A549 (cell line): Measurements from ENCODE around the gene SLC2A8. TPM values are rescaled to one million over a fixed set of nuclear protein-coding genes. Genes with fewer than 3 reads are reported as not detected.
A peak's percentile ranks its signal among the peaks of the same experiment; 100 is the strongest.

Experiments
- ATAC-seq, 2 experiments: fragments of 200-7000 bp in 1 of 2; fragments of >200 bp in 1 of 2; cut with Nextera tagmentation in 1 of 2; cut with Tn5 transposase in 1 of 2; 3 replicates each; pipeline versions ENCODE4 v1.8.0 to v1.9.1; 2018 to 2020; ENCODE audit warnings: mild to moderate bottlenecking in 1 of 2, moderate library complexity in 1 of 2
- CTCF ChIA-PET: fragments of 300-600 bp; sonication (Branson Sonifier 250); formaldehyde crosslinking; extraction: SDS; loops from one replicate; lab custom pipeline; 2021; ENCODE audit warnings: antibody characterized with exemption, inconsistent platforms; lab: Yijun Ruan, JAX
- POLR2A ChIA-PET: fragments of 350-600 bp; formaldehyde crosslinking; extraction: SDS; loops from one replicate; lab custom pipeline; 2021; ENCODE audit warnings: antibody characterized with exemption, inconsistent platforms; lab: Yijun Ruan, JAX
- DNase-seq, 2 experiments: peaks; one replicate each; pipeline versions ENCODE4 v3.0.0 to v3.0.0-alpha.2; 2011 to 2016; ENCODE audit warnings: low read depth in 1 of 2, low spot score in 1 of 2
- FAIRE-seq: peaks from 2 replicates; lab custom pipeline; 2011; peaks lifted over from hg19 to GRCh38; lab: Jason Lieb, UNC
- H3K27ac ChIP-seq, 2 experiments: fragments of >200 bp; sonication (Bioruptor Twin); formaldehyde crosslinking; 3 replicates each; pipeline ENCODE4 v1.5.1; 2016 to 2017
- H3K4me1 ChIP-seq: fragments of >200 bp; sonication (Bioruptor Twin); formaldehyde crosslinking; 3 replicates; pipeline ENCODE4 v1.6.1; 2016
- H3K4me2 ChIP-seq: fragments of >200 bp; sonication (Bioruptor Twin); formaldehyde crosslinking; 3 replicates; pipeline ENCODE4 v1.6.1; 2016
- H3K4me3 ChIP-seq: fragments of >200 bp; sonication (Bioruptor Twin); formaldehyde crosslinking; 3 replicates; pipeline ENCODE4 v1.5.1; 2016
- H3K9me3 ChIP-seq: fragments of >200 bp; sonication (Bioruptor Twin); formaldehyde crosslinking; 3 replicates; pipeline ENCODE4 v1.6.1; 2016
- BHLHE40 ChIP-seq: IDR thresholded peaks from 2 replicates; pipeline ENCODE4 v1.6.1; 2012; ENCODE audit warnings: low read depth, low read length, inconsistent platforms
- CBX8 ChIP-seq: fragments of 200-600 bp; sonication (generic); IDR thresholded peaks from 2 replicates; pipeline ENCODE4 v1.6.1; 2016
- CEBPB ChIP-seq, 2 experiments: fragments of >200 bp in 1 of 2; sonication (Bioruptor Twin) in 1 of 2; formaldehyde crosslinking in 1 of 2; IDR thresholded peaks; 2 replicates each; pipeline ENCODE4 v1.6.1; 2012 to 2016
- ELK1 ChIP-seq: fragments of 150-350 bp; IDR thresholded peaks from 2 replicates; pipeline ENCODE4 v1.6.1; 2014; ENCODE audit warnings: low read depth, mild to moderate bottlenecking, low read length
- FOSL2 ChIP-seq, 2 experiments: fragments of 450-650 bp in 1 of 2; fragments of >200 bp in 1 of 2; sonication (Bioruptor Twin) in 1 of 2; formaldehyde crosslinking; IDR thresholded peaks; 2 replicates each; pipeline versions ENCODE4 v1.5.0 to v1.6.1; 2016 to 2020; ENCODE audit warnings: mild to moderate bottlenecking in 1 of 2, moderate library complexity in 1 of 2
- GATA3 ChIP-seq: IDR thresholded peaks from 2 replicates; pipeline ENCODE4 v1.6.1; 2012; ENCODE audit warnings: borderline replicate concordance
- HDAC2 ChIP-seq: fragments of 200-600 bp; sonication (generic); IDR thresholded peaks from 2 replicates; pipeline ENCODE4 v1.6.1; 2016
- HOXA7 ChIP-seq: fragments of 250-450 bp; sonication (Bioruptor Pico); IDR thresholded peaks from 2 replicates; pipeline ENCODE4 v1.5.0; 2020; ENCODE audit warnings: mild to moderate bottlenecking, moderate library complexity
- HOXB13 ChIP-seq: fragments of 250-450 bp; sonication (Bioruptor Pico); IDR thresholded peaks from 2 replicates; pipeline ENCODE4 v1.5.0; 2020; ENCODE audit warnings: low read depth, mild to moderate bottlenecking, moderate library complexity
- HOXB5 ChIP-seq: fragments of 250-450 bp; sonication (Bioruptor Pico); IDR thresholded peaks from 2 replicates; pipeline ENCODE4 v1.5.0; 2020; ENCODE audit warnings: mild to moderate bottlenecking, moderate library complexity
- JUNB ChIP-seq: fragments of >200 bp; sonication (Bioruptor Twin); formaldehyde crosslinking; IDR thresholded peaks from 2 replicates; pipeline ENCODE4 v1.6.1; 2016
- MAFK ChIP-seq: fragments of 450-650 bp; IDR thresholded peaks from 2 replicates; pipeline ENCODE4 v1.6.1; 2014; ENCODE audit not compliant: partially characterized antibody
- MAX ChIP-seq: IDR thresholded peaks from 2 replicates; pipeline ENCODE4 v1.6.1; 2012
- PHF8 ChIP-seq: fragments of 200-600 bp; sonication (generic); IDR thresholded peaks from 2 replicates; pipeline ENCODE4 v1.6.1; 2016; ENCODE audit warnings: low read depth, mild to moderate bottlenecking, antibody characterized with exemption, moderate library complexity, borderline replicate concordance
- RCOR1 ChIP-seq: fragments of 150-350 bp; IDR thresholded peaks from 2 replicates; pipeline ENCODE4 v1.6.1; 2014; ENCODE audit warnings: antibody characterized with exemption, low read length, low read depth
- RNF2 ChIP-seq: fragments of 200-600 bp; sonication (generic); IDR thresholded peaks from 2 replicates; pipeline ENCODE4 v1.6.1; 2016; ENCODE audit warnings: low read depth, mild to moderate bottlenecking, antibody characterized with exemption, moderate library complexity, borderline replicate concordance
- SMC3 ChIP-seq: fragments of >200 bp; sonication (Bioruptor Twin); formaldehyde crosslinking; IDR thresholded peaks from 3 replicates; pipeline ENCODE4 v1.6.1; 2018; ENCODE audit warnings: inconsistent platforms
- SREBF2 ChIP-seq: fragments of 450-650 bp; IDR thresholded peaks from 2 replicates; pipeline ENCODE4 v1.6.1; 2014; ENCODE audit warnings: mild to moderate bottlenecking, moderate library complexity
- TFCP2L1 ChIP-seq: fragments of 250-450 bp; sonication (Bioruptor Pico); IDR thresholded peaks from 2 replicates; pipeline ENCODE4 v1.5.0; 2021; ENCODE audit warnings: mild to moderate bottlenecking
- ZFP36 ChIP-seq: fragments of 450-650 bp; IDR thresholded peaks from 2 replicates; pipeline ENCODE4 v1.6.1; 2014; ENCODE audit warnings: borderline replicate concordance; ENCODE audit not compliant: partially characterized antibody
- WGBS: methylation state at CpG from one replicate; pipeline ENCODE4 v1.1.6; 2017; ENCODE audit errors: missing lambda C conversion rate; 5-methylcytosine and 5-hydroxymethylcytosine counted together
- polyA plus RNA-seq, 4 experiments: library from polyadenylated mRNA; depleted of rRNA in 3 of 4; stranded (reverse); fragments of >200 nt; fragmentation: RNase III in 1 of 4; extraction: RNeasy Plus Mini Kit Qiagen cat#74134 plus additional on column Dnase treatment in 1 of 4; gene quantifications; 2 replicates in 3 of 4; 3 replicates in 1 of 4; pipeline ENCODE4 v1.2.3, GENCODE V29; 2011 to 2017
- TF ChIP-seq, protein P1 (sequence below): fragments of 250-450 bp; sonication (Bioruptor Pico); IDR thresholded peaks from 2 replicates; pipeline ENCODE4 v1.5.0; 2021; ENCODE audit warnings: mild to moderate bottlenecking, moderate library complexity, borderline replicate concordance
- TF ChIP-seq, protein P2 (sequence below): IDR thresholded peaks from 2 replicates; pipeline ENCODE4 v1.6.1; 2012; ENCODE audit warnings: low read depth, borderline replicate concordance
- TF ChIP-seq, protein P3 (sequence below): IDR thresholded peaks from 2 replicates; pipeline ENCODE4 v1.6.1; 2012
- TF ChIP-seq, protein P4 (sequence below): fragments of >200 bp; sonication (Bioruptor Twin); formaldehyde crosslinking; IDR thresholded peaks from 3 replicates; pipeline ENCODE4 v1.6.1; 2016

SLC2A8 gene
- polyA plus RNA-seq, 2 of the 4 experiments (the other 2 are of a cell fraction) = 7.3 to 16.0 TPM

GRCh38 chr9:127388037-127388855 is 8.7 kb upstream of the SLC2A8 start (continued):
- TF ChIP-seq HOXB5 (CRISPR knock-in tag) (no peak), ZFP36 (no peak), GATA3 (peak; percentile 81; the same call in 1 of the 2 replicates), ELK1 (no peak), HOXA7 (no peak), MAX (peak; percentile 70), RCOR1 (no peak), TFCP2L1 (CRISPR knock-in tag) (no peak), SMC3 (no peak)
- TF ChIP-seq, protein P1, sequence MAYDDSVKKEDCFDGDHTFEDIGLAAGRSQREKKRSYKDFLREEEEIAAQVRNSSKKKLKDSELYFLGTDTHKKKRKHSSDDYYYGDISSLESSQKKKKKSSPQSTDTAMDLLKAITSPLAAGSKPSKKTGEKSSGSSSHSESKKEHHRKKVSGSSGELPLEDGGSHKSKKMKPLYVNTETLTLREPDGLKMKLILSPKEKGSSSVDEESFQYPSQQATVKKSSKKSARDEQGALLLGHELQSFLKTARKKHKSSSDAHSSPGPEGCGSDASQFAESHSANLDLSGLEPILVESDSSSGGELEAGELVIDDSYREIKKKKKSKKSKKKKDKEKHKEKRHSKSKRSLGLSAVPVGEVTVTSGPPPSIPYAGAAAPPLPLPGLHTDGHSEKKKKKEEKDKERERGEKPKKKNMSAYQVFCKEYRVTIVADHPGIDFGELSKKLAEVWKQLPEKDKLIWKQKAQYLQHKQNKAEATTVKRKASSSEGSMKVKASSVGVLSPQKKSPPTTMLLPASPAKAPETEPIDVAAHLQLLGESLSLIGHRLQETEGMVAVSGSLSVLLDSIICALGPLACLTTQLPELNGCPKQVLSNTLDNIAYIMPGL (CRISPR knock-in tag) = no peak
- TF ChIP-seq, protein P2, sequence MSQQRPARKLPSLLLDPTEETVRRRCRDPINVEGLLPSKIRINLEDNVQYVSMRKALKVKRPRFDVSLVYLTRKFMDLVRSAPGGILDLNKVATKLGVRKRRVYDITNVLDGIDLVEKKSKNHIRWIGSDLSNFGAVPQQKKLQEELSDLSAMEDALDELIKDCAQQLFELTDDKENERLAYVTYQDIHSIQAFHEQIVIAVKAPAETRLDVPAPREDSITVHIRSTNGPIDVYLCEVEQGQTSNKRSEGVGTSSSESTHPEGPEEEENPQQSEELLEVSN = no peak

- WGBS = 52% methylated on average over 6 of the region's 6 CpGs
- Histone ChIP-seq H3K27ac (peak overlapping the region; percentile 88 to 94), H3K4me3 (no peak overlapping the region), H3K4me1 (peaks cover 35% of the 10 kb centered on the region), H3K9me3 (no peaks in the 10 kb centered on the region), H3K4me2 (peak overlapping the region; percentile 90)
- DNase-seq (no peak), FAIRE-seq (no peak), ATAC-seq (peak; percentile 23 to 36; a peak in 5 of 6 replicates)
- CTCF ChIA-PET = interaction anchor here (1.0 to 1.8 kb wide), 5 partner anchors 10 to 100 kb away, joined by 3 to 7 read pairs (median 5); no protein-coding TSS in a partner anchor
- TF ChIP-seq SREBF2 = no peak
- TF ChIP-seq HDAC2 = no peak
- no peak for TF ChIP-seq JUNB
- TF ChIP-seq PHF8 = no peak
- TF ChIP-seq RNF2 = no peak
- no peak for TF ChIP-seq FOSL2 (IDR thresholded peaks at IDR 0.05)
- TF ChIP-seq FOSL2 (CRISPR knock-in tag; IDR thresholded peaks at IDR 0.05) = no peak
- no peak for TF ChIP-seq SMC3
- TF ChIP-seq, protein P3, sequence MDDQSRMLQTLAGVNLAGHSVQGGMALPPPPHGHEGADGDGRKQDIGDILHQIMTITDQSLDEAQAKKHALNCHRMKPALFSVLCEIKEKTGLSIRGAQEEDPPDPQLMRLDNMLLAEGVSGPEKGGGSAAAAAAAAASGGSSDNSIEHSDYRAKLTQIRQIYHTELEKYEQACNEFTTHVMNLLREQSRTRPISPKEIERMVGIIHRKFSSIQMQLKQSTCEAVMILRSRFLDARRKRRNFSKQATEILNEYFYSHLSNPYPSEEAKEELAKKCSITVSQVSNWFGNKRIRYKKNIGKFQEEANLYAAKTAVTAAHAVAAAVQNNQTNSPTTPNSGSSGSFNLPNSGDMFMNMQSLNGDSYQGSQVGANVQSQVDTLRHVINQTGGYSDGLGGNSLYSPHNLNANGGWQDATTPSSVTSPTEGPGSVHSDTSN = no peak
- no peak for TF ChIP-seq HOXA7
- TF ChIP-seq MAFK = no peak
- no peak for TF ChIP-seq HOXB13 (CRISPR knock-in tag)
- TF ChIP-seq, protein P1 (CRISPR knock-in tag) = no peak
- TF ChIP-seq BHLHE40 = no peak
- TF ChIP-seq, protein P4, sequence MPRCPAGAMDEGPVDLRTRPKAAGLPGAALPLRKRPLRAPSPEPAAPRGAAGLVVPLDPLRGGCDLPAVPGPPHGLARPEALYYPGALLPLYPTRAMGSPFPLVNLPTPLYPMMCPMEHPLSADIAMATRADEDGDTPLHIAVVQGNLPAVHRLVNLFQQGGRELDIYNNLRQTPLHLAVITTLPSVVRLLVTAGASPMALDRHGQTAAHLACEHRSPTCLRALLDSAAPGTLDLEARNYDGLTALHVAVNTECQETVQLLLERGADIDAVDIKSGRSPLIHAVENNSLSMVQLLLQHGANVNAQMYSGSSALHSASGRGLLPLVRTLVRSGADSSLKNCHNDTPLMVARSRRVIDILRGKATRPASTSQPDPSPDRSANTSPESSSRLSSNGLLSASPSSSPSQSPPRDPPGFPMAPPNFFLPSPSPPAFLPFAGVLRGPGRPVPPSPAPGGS = no peak
- no peak for TF ChIP-seq CBX8
- no peak for TF ChIP-seq CEBPB (IDR thresholded peaks at IDR 0.05)
- POLR2A ChIA-PET = interaction anchor here (1.4 to 1.5 kb wide), 2 partner anchors 8 to 63 kb away, joined by 10 to 18 read pairs; partner anchors contain the start of genes LRSAM1, RPL12 and SLC2A8
These were observed 8.1 kb upstream of the SLC2A8 start for GRCh38 chr9:127388856-127389238.
